IPS-15b (cell line): ENCODE measurements around the gene ARL10.

ENCODE experiments used
- H3K27me3 ChIP-seq: one replicate; pipeline ENCODE4 v1.6.1; 2013; ENCODE audit warnings: low read length; ENCODE audit not compliant: control insufficient read depth, insufficient read depth
- H3K36me3 ChIP-seq: one replicate; pipeline ENCODE4 v1.6.1; 2013; ENCODE audit warnings: low read length; ENCODE audit not compliant: control insufficient read depth, insufficient read depth
- H3K4me1 ChIP-seq: one replicate; pipeline ENCODE4 v1.6.1; 2013; ENCODE audit warnings: mild to moderate bottlenecking, low read length; ENCODE audit not compliant: control insufficient read depth, insufficient read depth
- H3K4me3 ChIP-seq: one replicate; pipeline ENCODE4 v1.5.1; 2013; ENCODE audit warnings: low read depth, low read length
- H3K9ac ChIP-seq: one replicate; pipeline ENCODE4 v1.6.1; 2013; ENCODE audit warnings: low read depth, mild to moderate bottlenecking, low read length
- H3K9me3 ChIP-seq: one replicate; pipeline ENCODE4 v1.6.1; 2013; ENCODE audit warnings: mild to moderate bottlenecking, low read length; ENCODE audit not compliant: control insufficient read depth, insufficient read depth

Gene ARL10

DNA sequence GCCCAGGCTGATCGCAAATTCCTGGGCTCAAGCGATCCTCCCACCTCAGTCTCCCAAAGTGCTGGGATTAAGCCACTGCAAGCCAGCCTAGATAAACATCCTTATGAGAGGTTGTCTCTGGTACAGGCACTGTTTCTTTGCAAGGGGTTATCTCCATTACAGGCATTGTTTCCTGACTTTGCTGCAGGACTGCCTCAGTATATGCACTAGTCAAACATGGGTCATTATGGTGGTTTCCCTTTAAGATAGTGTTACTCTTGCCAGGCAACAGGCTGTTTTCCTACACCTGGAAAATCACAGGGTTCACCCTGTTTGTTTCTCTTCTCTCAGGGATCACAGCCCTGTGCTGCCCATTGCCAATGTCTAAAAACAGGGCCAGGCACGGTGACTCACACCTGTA, 58.9 kb downstream of the ARL10 start:
- Histone ChIP-seq H3K36me3 (no peaks in the 10 kb centered on the region), H3K9me3 (no peaks in the 10 kb centered on the region), H3K9ac (no peak overlapping the region), H3K4me3 (no peak overlapping the region), H3K4me1 (no peaks in the 10 kb centered on the region), H3K27me3 (no peaks in the 10 kb centered on the region)

DNA sequence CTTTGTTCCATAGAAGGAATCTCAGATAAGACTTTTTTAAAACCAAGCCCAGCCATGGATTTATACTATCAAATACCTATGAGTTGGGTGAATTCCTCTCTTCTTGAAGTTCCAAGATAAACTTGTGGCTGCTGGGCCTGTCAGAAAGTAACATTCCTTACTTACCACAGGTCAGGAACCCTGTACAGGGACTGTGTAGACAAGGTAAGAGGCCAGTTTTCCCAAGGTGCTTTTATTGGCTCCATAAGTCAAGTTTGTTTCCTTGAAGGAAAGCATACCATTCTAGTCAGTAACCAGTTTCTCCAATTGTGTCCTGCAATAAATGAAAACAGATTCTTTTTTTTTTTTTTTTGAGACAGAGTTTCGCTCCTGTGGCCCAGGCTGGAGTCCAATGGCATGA, 59.9 kb downstream of the ARL10 start:
- no peaks in the 10 kb centered on the region for H3K4me1 ChIP-seq
- H3K9me3 ChIP-seq: no peaks in the 10 kb centered on the region
- no peak overlapping the region for H3K9ac ChIP-seq
- no peak overlapping the region for H3K4me3 ChIP-seq
- no peaks in the 10 kb centered on the region for H3K36me3 ChIP-seq
- H3K27me3 ChIP-seq: no peaks in the 10 kb centered on the region

DNA sequence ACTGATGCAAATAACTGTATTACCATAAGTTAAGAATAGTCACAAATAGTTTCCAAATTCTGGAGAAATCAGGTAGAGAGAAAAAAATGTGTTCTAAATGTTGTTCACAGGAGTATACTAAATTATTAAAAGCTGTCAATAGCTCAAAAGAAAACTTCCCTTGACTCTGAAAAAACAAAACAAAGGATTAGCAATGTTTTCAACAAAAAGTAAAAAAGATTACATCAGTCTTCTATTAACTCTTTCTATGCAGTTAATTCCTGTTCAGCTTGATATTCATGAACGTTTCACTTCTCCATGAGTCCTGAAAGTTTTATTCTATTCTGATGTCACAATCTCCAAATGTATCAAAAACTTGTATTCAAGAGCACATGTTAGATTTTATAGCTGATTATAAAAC, 60.5 kb downstream of the ARL10 start:
- Histone ChIP-seq H3K9ac (no peak overlapping the region), H3K27me3 (no peaks in the 10 kb centered on the region), H3K4me3 (no peak overlapping the region), H3K36me3 (no peaks in the 10 kb centered on the region), H3K4me1 (no peaks in the 10 kb centered on the region), H3K9me3 (no peaks in the 10 kb centered on the region)

DNA sequence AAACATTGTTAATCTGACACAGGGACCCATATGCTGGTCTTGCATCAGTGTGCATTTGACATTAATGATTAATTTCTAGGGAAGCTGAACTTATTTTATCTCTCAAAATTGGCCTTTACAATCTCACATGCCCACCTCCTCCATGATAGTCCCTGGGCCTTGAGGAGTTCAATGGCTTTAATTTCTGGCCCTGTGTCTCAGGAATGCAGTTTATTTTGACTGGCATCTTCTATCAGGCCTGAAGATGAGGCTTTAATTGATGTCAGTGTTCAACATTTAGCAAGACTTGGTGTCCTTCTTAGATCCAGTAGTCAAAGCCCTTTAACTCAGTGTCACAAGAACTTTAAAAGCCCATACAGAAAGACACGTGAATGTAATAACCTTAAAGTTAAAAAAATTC, 61.6 kb downstream of the ARL10 start:
- H3K4me1 ChIP-seq: no peaks in the 10 kb centered on the region
- no peak overlapping the region for H3K9ac ChIP-seq
- H3K27me3 ChIP-seq: no peaks in the 10 kb centered on the region
- no peaks in the 10 kb centered on the region for H3K36me3 ChIP-seq
- H3K9me3 ChIP-seq: no peaks in the 10 kb centered on the region
- no peak overlapping the region for H3K4me3 ChIP-seq

DNA sequence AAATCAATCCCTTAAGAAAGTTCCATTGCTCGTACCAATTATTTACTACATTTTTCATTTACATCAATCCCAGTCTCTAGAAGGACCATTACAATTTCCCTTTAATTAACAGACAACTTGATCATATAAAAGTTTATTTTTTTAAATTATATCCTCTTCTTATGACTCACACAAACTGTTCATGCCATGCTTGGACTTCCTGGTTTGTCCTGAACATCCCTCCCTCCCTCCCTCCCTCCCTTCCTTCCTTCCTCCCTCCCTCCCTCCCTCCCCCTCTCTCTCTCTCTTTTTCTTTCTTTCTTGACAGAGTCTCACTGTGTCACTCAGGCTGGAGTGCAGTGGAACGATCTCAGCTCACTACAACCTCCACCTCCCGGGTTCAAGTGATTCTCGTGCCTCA, 62.7 kb downstream of the ARL10 start:
- Histone ChIP-seq H3K27me3 (no peaks in the 10 kb centered on the region), H3K4me1 (no peaks in the 10 kb centered on the region), H3K9ac (no peak overlapping the region), H3K36me3 (no peaks in the 10 kb centered on the region), H3K4me3 (no peak overlapping the region), H3K9me3 (no peaks in the 10 kb centered on the region)

DNA sequence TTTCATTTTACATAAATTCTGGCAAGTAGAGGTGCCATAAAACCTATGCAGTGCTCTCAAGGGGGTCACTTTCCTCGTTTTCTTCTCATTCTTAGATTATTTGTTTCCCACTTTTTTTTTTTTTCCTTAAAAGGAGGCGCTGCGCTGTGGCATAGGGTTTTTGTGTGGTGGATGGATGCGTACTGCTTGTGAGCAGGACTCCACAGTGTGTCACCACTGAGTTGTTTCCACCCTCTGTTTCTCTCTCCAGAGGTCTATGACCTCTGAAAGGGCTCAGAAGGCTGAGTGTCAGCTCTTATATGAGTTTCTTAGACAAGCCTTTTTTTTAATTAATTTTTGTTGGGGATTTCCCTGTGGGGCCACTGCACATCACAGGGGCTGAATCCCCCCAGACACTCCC, 64.7 kb downstream of the ARL10 start:
- H3K27me3 ChIP-seq: no peaks in the 10 kb centered on the region
- no peak overlapping the region for H3K9ac ChIP-seq
- no peaks in the 10 kb centered on the region for H3K4me1 ChIP-seq

More for the DNA sequence above, 64.7 kb downstream of the ARL10 start:
- Histone ChIP-seq H3K36me3 (no peaks in the 10 kb centered on the region), H3K4me3 (no peak overlapping the region), H3K9me3 (no peaks in the 10 kb centered on the region)
